NCI-H526 treated with DMSO at 0.1 percent for 48 hours (cell line): ENCODE data around the gene TXK.

ENCODE experiments used
- DNase-seq: peaks from one replicate; lab custom pipeline; 2025; lab: John Stamatoyannopoulos, UW

TXK gene

DNA sequence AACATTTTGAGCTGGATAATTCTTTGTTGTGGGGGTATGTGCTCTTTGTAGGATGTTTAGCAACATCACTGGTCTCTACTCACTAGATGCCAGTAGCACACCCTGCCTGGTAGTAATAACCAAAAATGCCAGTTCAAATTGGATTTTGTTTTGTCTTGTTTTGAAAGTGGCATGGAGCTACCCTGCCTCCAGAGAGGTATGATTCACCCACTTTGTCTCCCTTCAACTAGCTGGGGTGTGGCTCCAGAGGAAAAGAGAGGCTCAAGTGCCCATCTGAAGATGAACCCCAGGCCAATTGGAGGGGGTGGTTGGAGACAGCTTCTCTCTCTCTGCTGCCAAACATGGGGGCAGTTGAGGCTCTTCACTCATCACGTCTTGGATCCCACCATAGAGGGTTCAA is 83.0 kb downstream of the TXK start:
- no peak for DNase-seq

DNA sequence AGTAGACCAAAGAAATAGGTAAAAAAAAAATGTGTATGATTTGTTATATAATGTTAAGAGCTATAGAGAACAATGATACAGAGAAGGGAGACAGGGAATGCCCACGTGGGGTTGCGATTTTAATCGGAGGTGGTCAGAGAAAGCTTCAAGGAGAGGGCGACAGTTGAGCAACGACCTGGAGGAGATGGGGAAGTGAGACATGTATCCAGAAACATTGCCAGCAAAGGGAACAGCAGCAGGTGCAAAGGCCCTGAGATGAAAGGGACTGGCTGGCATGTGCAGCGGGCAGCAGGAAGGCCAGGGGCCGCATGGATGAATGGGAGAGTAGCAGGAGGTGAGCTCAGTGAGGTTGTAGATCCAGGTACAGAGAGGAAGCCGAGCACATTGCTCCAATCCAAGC is 84.6 kb downstream of the TXK start:
- DNase-seq: no peak

DNA sequence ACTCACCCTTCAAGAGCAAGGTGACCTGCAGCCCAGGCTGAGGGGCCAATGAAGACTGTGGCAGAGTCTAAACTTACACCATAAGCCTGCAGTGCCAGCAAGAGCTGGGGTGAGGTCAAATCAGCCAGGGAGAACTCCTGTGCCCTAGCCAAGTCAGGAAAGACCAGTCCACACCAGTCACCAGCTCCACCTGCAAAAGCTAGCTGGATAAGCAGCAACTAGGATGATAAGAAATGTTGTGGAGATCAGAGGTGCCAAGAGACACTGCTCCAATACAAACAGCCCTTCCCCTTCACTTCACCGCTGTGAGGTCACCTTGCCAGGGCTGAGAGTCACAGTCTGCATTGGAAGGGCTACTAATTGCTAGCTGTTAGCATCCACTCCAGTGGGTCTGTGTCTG is 86.2 kb downstream of the TXK start:
- no peak for DNase-seq

DNA sequence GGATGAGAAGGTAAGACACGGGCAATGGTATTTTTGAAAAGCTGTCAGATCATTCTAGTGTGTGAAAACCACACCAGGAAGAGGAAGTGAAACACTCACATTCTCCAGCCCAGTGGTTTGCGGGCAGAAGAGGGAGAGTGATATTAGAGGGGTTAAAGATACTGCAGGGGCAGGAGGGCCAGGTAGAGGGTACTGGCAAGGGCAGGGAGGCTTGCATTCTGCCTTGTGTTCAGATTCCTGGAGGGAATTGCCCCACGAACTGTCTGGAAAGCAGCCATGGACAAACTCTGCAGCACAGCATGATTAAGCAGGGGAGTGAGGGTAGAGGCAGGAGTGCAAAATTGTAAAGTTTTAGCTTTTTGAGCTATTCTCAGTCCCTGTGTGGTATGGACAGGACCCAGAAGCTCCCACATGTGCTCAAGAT is 86.6 kb downstream of the TXK start:
- DNase-seq: no peak

DNA sequence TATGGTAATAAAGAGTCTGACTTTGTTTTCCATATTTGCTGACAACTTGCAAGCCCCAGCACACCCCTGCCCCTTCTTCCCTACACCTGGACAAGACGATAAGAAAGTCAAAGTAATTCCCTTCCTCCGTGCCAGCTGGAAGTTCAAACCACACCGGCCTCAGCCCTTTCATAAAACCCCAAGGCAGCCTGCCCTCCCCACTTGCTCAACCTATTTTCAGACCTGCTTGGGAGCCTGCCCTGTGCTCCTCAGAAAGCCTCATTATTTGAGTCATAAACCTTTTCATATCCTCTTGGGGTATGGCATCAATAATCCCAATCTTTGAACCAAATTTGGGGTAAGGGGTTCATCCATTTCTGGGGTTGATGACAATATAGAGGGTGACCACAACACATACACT is 88.0 kb downstream of the TXK start:
- DNase-seq: no peak

DNA sequence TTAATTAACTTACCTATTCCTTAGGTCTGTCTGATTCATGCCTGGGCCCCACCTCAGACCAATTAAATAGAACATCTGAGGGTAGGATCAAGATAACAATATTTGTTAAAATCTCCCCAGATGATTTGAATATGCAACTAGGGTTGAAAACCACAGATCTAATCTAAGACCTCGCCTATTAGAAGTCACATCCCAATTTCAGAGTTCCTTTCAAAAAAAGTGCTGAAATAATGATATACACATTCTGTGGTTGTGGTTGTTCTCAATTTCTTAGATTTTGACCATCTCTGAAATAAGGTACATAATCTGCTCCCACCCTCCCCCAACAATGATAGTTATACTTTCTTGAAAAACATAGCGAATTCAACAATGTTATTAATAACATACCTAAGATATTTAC is 89.8 kb downstream of the TXK start:
- no peak for DNase-seq

DNA sequence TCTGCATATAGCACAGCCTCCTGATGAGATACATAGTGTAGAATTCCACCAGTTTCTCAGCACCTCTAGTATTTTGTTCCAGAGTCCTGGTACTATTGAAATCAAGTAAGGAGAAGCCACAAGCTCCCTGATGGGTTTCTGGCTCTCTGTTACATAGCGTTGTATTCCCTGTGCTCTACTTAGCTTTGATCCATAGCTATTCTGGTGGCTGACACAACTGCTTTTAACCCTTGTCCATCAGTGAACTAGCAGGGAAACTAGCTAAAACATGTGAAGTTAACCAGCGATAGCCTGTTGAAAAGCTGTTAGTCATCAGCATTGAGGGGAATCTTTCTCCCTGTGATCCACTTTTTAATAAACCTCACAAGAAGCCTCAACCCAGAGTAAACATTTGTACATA is 90.5 kb downstream of the TXK start:
- no peak for DNase-seq

DNA sequence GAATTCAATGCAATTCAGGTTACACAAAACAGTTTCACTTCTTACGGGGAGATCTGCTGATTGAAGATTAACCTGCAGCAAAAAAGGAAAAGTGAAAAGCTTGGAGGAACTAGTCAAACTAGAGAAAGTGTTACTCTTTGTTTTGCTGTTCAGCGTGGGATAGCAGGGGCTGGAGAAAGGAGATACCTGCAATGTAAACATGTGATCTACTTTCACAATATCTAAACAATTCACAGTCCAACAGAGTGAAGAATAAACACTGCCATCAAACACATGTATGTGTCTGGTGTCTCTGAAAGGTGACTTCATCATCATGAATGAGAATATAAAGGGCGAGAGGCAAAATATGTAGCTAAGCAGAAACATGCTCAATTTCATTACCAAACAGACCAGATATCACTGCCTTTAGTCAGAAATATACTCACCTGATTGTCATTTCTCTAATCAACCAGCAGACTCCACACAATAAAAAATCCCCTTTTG is 91.0 kb downstream of the TXK start:
- DNase-seq: no peak

DNA sequence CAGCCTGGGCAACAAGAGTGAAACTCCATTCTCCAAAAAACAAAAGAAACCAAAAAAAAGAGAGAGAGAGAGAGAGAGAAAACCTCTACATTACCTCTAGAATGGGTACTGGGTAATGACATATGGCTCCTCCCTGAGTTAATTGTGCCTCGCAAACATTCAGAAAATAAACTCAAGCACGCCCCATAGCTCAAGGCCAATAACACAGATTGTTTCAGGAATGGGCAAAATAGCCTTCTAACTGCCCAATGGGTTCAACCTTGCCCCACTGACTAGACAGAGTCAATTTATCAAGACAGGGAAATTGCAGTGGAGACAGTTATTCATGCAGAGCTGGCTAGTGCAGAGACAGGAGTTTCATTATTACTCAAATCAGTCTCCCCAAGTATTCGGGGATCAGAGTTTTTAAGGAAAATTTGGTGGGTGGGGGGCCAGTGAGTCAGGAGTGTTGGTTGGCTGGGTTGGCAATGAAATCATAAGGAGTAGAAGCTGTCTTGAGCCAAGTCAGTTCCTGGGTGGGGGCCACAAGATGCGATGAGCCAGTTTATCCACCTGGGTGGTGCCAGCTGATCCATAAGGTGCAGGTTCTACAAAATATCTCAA is 92.4 kb downstream of the TXK start:
- DNase-seq: no peak

DNA sequence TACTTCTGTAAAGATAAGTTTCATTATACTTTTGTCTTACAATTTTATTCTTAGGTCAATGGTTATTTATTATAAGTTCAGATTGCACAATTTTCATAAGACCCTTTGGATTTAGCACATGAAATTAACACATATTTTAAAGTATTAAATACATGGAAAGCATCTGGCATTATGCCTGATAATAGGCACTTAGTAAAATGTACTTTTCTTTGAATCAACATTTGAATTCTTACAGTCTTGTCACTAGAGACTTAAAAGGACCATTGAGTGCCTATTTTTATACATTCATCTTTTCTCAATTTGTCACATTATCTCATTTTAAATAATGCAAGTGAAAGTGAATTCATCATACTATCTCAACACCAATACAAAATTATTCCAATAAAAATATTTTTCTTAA is 94.5 kb downstream of the TXK start:
- no peak for DNase-seq

DNA sequence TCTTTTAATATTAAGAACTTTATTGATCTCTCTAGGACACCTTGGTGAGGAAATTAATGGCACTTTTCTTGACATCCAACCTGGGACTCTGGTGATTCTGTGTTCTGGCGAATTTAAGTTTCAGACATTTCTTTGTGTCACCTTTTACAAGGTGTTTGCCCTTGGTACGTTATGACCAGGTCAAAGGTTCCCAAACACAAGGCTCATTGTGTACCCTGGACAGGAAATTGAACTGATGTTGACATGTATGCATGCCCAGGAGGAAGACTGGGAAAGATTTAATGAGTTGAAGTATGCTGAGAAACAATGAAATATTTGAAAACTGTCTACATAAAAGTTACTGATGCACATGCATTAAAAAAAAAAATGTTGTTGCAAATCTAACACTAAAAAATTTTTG is 95.4 kb downstream of the TXK start:
- no peak for DNase-seq

DNA sequence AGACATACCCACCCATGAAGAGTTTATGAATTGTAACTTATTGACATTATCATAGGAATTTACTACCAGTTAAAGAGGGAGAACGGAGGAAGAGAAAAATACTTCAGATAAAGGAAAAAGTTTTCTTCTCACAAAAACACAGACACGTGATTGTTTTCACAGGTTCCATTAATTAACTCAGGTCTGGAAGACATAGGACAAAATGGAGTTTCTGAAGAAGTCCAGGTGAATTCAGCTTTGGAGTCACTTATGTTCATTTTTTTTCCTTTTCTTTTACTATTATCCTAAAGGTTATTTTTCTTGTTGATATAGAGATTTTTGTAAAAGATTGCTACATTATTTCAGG is 97.0 kb downstream of the TXK start:
- DNase-seq: no peak

DNA sequence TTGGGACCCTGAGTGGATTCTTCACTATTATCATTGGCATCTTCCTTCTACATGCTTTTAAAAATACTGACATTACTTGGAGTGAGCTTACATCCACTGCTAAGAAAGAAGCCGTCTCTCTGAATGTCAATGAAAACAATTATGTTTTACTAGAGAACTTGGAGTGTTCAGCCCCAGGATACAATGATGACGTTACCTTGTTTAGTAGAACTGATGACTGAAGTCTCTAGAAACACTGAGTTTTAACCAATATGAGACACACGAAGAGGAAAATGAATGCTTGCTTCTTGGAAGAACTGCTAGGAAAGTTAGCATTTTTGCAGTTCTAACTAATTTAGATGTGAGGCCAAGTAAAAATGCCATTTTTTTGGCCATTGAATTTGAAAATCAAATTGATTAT is 98.1 kb downstream of the TXK start:
- DNase-seq: no peak

DNA sequence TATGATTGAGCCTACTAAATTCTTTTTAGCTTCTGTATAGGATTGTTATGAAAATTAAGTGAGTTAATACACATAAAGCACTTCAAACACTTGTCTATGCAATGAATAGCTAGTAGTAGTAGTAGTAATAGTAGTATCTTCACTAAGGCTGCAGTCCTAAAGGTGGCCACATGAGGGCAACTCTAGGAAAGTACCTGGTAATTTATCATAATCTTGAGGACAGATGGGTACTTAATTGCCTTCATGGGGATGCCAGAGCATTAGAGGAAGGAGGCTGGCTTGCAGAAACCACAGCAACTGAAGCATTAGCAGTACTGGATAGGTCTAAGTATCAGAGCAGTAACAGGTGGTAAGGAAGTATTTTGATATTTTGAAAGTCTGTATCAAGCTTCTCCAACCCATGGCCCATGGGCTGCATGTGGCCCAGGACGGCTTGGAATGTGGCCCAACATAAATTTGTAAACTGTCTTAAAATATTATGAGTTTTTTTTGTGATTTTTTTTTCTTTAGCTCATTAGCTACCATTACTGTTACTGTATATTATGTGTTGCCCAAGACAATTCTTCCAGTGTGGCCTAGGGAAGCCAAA is 100.1 kb downstream of the TXK start:
- DNase-seq: peak; percentile 11

DNA sequence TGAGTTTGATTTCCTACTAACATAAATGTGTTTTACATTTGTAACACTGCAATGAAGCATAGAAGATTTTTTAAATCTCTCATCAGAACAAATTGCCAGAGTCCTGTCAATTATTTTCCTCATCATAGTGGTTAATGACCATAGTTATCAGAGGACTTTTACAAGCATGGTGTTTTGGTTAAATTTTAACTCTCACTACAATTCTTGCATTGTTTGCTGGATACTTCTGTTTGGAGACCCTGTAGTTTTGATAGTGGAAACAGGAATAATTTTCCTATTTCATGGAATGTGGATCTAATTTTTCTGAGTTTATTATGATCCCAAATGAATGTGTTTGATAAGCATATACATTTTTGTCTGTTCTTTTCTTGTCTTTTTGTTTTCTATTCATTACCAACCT is 100.6 kb downstream of the TXK start:
- DNase-seq: no peak

DNA sequence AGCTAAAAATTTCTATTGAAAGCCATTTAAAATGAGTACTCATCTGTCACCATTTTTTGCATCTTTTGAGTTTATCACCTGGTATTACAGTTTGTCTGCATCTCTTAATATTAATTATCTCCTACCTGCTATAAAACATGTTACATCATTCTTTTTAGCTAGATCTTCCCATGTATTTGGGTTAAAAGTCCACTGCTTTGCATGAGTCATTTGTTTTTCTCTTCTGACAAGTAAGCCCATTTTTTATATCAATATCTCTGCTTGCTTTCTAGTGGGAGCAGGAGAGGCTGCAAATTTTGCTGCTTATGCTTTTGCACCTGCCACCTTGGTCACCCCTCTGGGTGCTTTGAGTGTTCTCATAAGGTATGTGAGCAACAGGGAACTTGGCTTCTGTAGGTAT is 101.3 kb downstream of the TXK start:
- no peak for DNase-seq

DNA sequence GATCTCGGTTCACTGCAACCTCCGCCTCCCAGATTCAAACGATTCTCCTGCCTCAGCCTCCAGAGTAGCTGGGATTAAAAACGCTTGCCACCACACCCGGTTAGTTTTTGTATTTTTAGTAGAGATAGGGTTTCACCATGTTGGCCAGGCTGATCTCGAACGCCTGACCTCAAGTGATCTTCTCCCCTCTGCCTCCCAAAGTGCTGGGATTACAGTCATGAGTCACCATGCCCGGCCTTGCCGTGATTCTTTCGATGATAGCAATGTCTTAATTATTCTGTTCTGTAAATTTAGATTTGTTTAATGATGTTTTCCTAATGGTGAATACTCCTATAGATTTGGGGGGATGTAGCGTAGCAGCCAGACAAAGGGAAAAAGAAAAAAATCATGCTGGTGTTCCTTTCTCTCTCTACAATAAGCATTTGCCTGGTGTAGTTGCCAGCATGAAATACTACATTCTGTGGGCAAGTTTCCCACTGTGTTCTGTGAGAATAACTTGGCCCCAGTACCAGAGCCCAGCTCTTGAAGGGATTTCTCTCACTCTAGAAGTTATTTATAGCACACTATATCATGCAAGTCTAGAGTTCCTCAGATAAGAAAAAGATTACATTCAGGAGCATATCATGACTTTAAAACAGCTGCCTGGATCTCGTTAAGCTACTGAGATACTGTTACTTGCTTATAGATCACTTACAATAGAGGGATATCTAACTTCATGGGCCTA is 102.1 kb downstream of the TXK start:
- DNase-seq: no peak

DNA sequence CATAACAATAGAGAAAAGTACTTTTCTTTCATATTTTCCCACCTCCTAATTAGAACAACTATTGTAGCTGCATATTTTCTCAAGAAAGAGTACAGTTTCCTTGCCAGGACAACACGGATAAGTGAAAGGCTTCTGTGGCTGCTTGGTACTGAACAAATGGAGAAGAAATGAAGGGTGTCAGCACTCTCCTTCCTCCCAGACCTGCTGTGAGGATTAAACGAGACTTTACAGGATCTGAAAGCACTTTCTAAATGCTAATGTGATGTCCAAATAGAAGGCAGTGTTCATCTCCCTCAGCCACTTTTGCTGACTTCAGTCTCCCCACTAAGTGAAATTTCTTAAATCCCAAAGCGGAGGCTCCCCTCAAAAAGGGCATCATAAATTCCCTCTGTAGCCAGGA is 103.6 kb downstream of the TXK start:
- DNase-seq: no peak

DNA sequence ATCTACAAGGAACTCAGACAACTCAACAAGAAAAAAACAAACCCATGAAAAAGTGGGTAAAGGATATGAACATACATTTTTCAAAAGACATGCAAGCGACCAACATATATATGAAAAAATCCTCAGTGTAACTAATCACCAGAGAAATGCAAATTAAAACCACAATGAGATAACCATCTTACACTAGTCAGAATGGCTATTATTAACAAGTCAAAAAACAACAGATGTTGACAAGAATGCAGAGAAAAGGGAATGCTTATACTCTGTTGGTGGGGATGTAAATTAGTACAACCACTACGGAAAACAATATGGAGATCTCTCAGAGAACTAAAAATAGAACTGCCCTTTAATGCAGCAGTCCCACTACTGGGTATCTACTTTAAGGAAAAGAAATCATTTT is 105.4 kb downstream of the TXK start:
- peak; percentile 48 for DNase-seq

DNA sequence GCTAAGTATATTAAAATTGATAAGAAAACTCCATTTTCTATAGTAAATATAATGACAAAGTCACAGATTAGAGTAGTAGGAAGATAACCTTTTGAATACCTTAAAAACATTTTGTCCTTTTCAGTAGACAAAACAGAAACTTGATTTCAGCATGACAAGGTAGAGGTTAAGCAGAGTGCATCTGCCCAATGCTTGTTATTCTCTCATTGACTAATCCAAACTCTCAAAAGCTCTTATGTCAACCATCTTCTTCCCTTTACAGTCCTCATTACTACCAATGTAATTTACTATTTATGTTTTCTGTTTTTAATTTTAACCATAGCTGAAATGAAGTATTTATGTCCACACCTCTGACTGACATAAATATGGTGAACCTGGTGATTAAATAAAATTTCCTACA is 106.4 kb downstream of the TXK start:
- DNase-seq: no peak

DNA sequence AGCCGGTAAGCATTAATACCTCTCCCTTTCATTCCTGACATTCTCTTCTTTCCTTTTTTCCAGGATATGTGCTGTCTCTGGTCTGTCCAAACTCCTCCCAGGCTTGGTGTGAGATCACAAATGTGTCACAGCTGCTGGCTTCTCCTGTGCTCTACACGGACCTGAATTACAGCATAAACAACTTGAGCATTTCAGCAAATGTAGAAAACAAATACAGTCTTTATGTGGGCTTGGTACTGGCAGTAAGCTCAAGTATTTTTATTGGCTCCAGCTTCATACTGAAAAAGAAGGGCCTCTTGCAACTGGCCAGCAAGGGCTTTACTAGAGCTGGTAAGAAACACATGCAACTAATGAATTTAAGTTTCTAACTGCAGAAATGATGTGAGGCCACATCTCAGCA is 109.0 kb downstream of the TXK start:
- no peak for DNase-seq

DNA sequence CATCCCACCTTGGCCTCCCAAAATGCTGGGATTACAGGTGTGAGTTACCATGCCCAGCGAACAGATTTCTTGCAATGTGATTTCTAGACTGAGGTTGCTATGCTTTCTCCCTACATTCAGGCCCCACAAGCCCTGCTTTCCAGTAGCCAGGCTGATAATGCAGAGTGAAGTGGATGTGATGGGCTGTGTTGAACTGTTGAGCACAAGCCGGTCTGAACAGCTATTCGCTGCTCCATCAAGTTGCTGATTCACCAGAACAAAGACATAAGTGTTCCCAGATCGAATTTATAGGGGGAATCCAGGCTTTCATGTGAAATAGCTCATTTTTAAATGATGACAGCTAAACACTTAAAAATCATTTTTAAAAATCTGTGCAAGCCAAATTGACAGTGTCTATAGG is 109.5 kb downstream of the TXK start:
- DNase-seq: no peak

DNA sequence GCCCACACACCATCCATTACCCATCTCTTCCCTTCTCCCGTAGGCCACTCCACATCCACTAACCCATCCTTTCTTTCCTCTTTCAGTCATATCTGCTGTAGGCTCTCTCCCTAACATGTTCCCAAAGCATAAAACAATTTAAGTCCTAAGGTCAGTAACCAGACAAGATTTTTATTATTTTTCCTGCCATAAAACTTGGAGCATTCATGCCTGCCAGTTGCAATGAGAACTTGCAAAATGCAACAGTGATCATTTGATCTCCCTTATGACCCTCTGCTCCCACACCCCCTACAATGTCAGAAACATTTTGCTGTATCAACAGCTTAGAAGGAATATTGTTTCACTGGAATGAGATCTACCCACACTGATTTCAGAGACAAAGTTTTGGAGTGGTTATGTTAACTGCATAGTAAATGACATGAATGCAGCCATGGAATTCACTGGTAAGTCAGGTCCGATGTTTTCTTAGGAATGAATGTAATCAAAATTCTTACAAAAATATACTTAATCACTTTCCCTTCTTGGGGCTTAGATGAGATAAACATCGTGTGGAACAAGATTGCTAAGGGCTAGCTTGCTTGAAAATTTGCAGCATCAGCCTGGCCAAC is 111.8 kb downstream of the TXK start:
- no peak for DNase-seq
